HS-5 (cell line): ENCODE results near the gene MACROD1.

Experiments used
- DNase-seq: peaks from one replicate; pipeline ENCODE4 v3.0.0-alpha.2; 2012; ENCODE audit warnings: low read depth

Gene MACROD1

GRCh38 chr11:64092111-64092760 is 73.7 kb downstream of the MACROD1 start:
- DNase-seq, result no peak

GRCh38 chr11:64090806-64091516 is 75.0 kb downstream of the MACROD1 start:
- DNase-seq, result peak; percentile 33

GRCh38 chr11:64089915-64090805 is 75.8 kb downstream of the MACROD1 start:
- no peak for DNase-seq

- DNase-seq, result no peak
Measured at GRCh38 chr11:64089493-64089892, 76.4 kb downstream of the MACROD1 start.

GRCh38 chr11:64089027-64089360 is 76.9 kb downstream of the MACROD1 start:
- no peak for DNase-seq

- DNase-seq, result no peak
Measured at GRCh38 chr11:64088162-64089026, 77.5 kb downstream of the MACROD1 start.

- no peak for DNase-seq
Measured at GRCh38 chr11:64086258-64087123, 79.4 kb downstream of the MACROD1 start.

- no peak for DNase-seq
Measured at GRCh38 chr11:64085906-64086257, 80.0 kb downstream of the MACROD1 start.

- no peak for DNase-seq
Measured at GRCh38 chr11:64084951-64085710, 80.8 kb downstream of the MACROD1 start.

GRCh38 chr11:64084146-64084950 is 81.6 kb downstream of the MACROD1 start:
- DNase-seq, result no peak

- no peak for DNase-seq
Measured at GRCh38 chr11:64083398-64084080, 82.4 kb downstream of the MACROD1 start.

GRCh38 chr11:64081745-64082442 is 84.0 kb downstream of the MACROD1 start:
- DNase-seq, result no peak

- no peak for DNase-seq
Measured at GRCh38 chr11:64080390-64080789, 85.5 kb downstream of the MACROD1 start.

- no peak for DNase-seq
Measured at GRCh38 chr11:64078905-64079304, 87.0 kb downstream of the MACROD1 start.

- no peak for DNase-seq
Measured at GRCh38 chr11:64078284-64078683, 87.6 kb downstream of the MACROD1 start.

- DNase-seq, result no peak
Measured at GRCh38 chr11:64077607-64078006, 88.3 kb downstream of the MACROD1 start.

GRCh38 chr11:64076758-64077157 is 89.2 kb downstream of the MACROD1 start:
- no peak for DNase-seq

- no peak for DNase-seq
Measured at GRCh38 chr11:64074239-64074638, 91.7 kb downstream of the MACROD1 start.
